PC-9 (cell line): ENCODE results near the gene PFKM. TPM values are rescaled to one million over a fixed set of nuclear protein-coding genes. Genes with fewer than 3 reads are reported as not detected.

Source experiments
- BruUV-seq: library from RNA; stranded (reverse); fragments of 400-500 nt; replicated peaks from 2 replicates; lab custom pipeline; 2021; lab: Mats Ljungman, UMichigan
- CTCF ChIA-PET: fragments of 300-600 bp; sonication (Branson Sonifier 250); formaldehyde crosslinking; loops from one replicate; lab custom pipeline; 2022; ENCODE audit warnings: antibody characterized with exemption; lab: Charles Lee
- POLR2A ChIA-PET: fragments of 300-600 bp; sonication (Branson Sonifier 250); formaldehyde crosslinking; loops from one replicate; lab custom pipeline; 2022; ENCODE audit warnings: antibody characterized with exemption; ENCODE audit not compliant: unreplicated experiment; lab: Charles Lee
- DNase-seq, 2 experiments: peaks; one replicate each; pipeline versions ENCODE4 v3.0.0 to v3.0.0-alpha.2; 2015 to 2022; ENCODE audit warnings: mixed read lengths in 1 of 2
- H2AFZ ChIP-seq: fragments of 200-600 bp; sonication (generic); 2 replicates; pipeline ENCODE4 v1.8.1; 2017; ENCODE audit warnings: antibody characterized with exemption
- H3F3A ChIP-seq: fragments of 200-600 bp; sonication (generic); 2 replicates; pipeline ENCODE4 v1.8.1; 2017; ENCODE audit warnings: antibody characterized with exemption, mild to moderate bottlenecking, low read depth; ENCODE audit not compliant: insufficient read depth
- H3K27ac ChIP-seq: fragments of 200-600 bp; sonication (generic); 2 replicates; pipeline ENCODE4 v1.6.1; 2016; ENCODE audit warnings: mixed run types
- H3K27me3 ChIP-seq: fragments of 200-600 bp; sonication (generic); 2 replicates; pipeline ENCODE4 v1.6.1; 2016; ENCODE audit warnings: low read depth, mixed run types; ENCODE audit not compliant: insufficient read depth
- H3K36me3 ChIP-seq: fragments of 200-600 bp; sonication (generic); 2 replicates; pipeline ENCODE4 v1.6.1; 2016; ENCODE audit warnings: low read depth, mixed run types
- H3K4me1 ChIP-seq: fragments of 200-600 bp; sonication (generic); replicated peaks from 2 replicates; pipeline ENCODE4 v1.6.1; 2016; ENCODE audit warnings: mixed run types; ENCODE audit not compliant: insufficient read depth
- H3K4me2 ChIP-seq: fragments of 200-600 bp; sonication (generic); 2 replicates; pipeline ENCODE4 v1.6.1; 2017; ENCODE audit warnings: mixed run types
- H3K4me3 ChIP-seq: fragments of 200-600 bp; sonication (generic); 2 replicates; pipeline ENCODE4 v1.6.1; 2016; ENCODE audit warnings: mixed run types
- H3K79me2 ChIP-seq: fragments of 200-600 bp; sonication (generic); 2 replicates; pipeline ENCODE4 v1.6.1; 2017; ENCODE audit warnings: low read depth, mixed run types
- H3K9me2 ChIP-seq: fragments of 200-600 bp; sonication (generic); 2 replicates; pipeline ENCODE4 v1.8.1; 2017; ENCODE audit warnings: mild to moderate bottlenecking; ENCODE audit not compliant: insufficient read depth
- H3K9me3 ChIP-seq: fragments of 200-600 bp; sonication (generic); 2 replicates; pipeline ENCODE4 v1.8.1; 2016; ENCODE audit warnings: low read depth; ENCODE audit not compliant: insufficient read depth
- H4K20me1 ChIP-seq: fragments of 200-600 bp; sonication (generic); 2 replicates; pipeline ENCODE4 v1.8.1; 2017; ENCODE audit not compliant: insufficient read depth
- EZH2 ChIP-seq: fragments of 200-600 bp; sonication (generic); IDR thresholded peaks from 2 replicates; pipeline ENCODE4 v1.8.0; 2017; ENCODE audit warnings: antibody characterized with exemption, low read depth
- intact Hi-C: fragments of 100-400 bp; cut with micrococcal nuclease; formaldehyde crosslinking; loops from one replicate; pipeline ENCODE4 v1.10.0; 2022; ENCODE audit not compliant: unreplicated experiment
- total RNA-seq: library from RNA; stranded (reverse); gene quantifications from 2 replicates; pipeline ENCODE4 v1.2.3, GENCODE V29; 2021
- TF ChIP-seq, protein P1 (sequence below): fragments of 200-600 bp; sonication (generic); conservative IDR thresholded peaks from 2 replicates; pipeline ENCODE4 v1.6.1; 2017; ENCODE audit warnings: mixed run types, antibody characterized with exemption, mild to moderate bottlenecking, moderate library complexity

Gene PFKM
- total RNA-seq, 1 experiment from 2014 or later: 63.2 TPM

DNA sequence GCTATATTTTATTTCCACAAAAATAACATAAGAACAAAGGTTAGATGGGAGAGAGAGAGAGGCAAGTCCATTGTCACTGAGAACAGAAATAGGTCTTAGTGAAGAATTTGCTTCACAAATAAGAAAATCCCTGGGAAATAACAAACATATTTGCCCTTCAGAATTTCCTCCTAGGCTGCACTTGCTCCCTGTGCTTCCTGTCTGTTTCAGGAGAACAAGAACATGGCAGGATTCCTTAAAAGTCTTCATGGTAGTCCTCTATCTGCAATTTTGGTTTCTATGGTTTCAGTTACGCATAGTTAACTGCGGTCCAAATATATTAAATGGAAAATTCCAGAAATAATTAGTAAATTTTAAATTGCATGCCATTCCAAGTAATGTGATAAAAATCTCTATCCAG, 47.4 kb upstream of the PFKM start:
- no peaks in the 10 kb centered on the region for H3K27me3 ChIP-seq
- no peak overlapping the region for H3K4me3 ChIP-seq
- H3K4me1 ChIP-seq: no peaks in the 10 kb centered on the region
- no peak for TF ChIP-seq EZH2
- TF ChIP-seq, protein P1, sequence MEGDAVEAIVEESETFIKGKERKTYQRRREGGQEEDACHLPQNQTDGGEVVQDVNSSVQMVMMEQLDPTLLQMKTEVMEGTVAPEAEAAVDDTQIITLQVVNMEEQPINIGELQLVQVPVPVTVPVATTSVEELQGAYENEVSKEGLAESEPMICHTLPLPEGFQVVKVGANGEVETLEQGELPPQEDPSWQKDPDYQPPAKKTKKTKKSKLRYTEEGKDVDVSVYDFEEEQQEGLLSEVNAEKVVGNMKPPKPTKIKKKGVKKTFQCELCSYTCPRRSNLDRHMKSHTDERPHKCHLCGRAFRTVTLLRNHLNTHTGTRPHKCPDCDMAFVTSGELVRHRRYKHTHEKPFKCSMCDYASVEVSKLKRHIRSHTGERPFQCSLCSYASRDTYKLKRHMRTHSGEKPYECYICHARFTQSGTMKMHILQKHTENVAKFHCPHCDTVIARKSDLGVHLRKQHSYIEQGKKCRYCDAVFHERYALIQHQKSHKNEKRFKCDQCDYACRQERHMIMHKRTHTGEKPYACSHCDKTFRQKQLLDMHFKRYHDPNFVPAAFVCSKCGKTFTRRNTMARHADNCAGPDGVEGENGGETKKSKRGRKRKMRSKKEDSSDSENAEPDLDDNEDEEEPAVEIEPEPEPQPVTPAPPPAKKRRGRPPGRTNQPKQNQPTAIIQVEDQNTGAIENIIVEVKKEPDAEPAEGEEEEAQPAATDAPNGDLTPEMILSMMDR: no peak
- H3K9me2 ChIP-seq: no peaks in the 10 kb centered on the region
- no peak for DNase-seq
- H3K79me2 ChIP-seq: no peaks in the 10 kb centered on the region
- peaks cover 29% of the 10 kb centered on the region for H3K36me3 ChIP-seq
- ChIA-PET CTCF (no interaction called here), POLR2A (no interaction called here)
- no peak overlapping the region for H3K4me2 ChIP-seq
- BruUV-seq: no TSS peak
- no peaks in the 10 kb centered on the region for H4K20me1 ChIP-seq
- H3F3A ChIP-seq: 0 out of 2 replicates have a peak, but pooled peaks cover 2% of the 10 kb centered on the region
- H2AFZ ChIP-seq: no peak overlapping the region
- intact Hi-C loops: no loop called here
- H3K27ac ChIP-seq: no peak overlapping the region
- H3K9me3 ChIP-seq: no peaks in the 10 kb centered on the region

DNA sequence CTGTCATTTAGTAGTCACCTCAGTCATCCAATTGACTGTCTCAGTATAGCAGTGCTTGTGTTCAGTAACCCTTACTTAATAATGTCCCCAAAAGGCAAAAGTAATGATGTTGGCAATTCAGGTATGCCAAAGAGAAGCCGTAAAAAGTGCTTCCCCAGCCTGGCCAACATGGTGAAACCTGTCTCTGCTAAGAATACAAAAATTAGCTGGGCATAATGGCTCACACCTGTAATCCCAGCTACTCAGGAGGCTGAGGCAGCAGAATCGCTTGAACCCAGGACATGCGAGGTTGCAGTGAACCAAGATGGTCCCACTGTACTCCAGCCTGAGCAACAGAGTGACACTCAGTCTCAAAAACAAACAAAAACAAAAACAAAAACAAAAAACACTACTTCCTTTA, 46.9 kb upstream of the PFKM start:
- CTCF ChIA-PET: no interaction called here
- Histone ChIP-seq H2AFZ (no peak overlapping the region), H3K27me3 (no peaks in the 10 kb centered on the region), H3K4me1 (no peaks in the 10 kb centered on the region), H4K20me1 (no peaks in the 10 kb centered on the region), H3K9me2 (no peaks in the 10 kb centered on the region), H3K27ac (no peak overlapping the region), H3K36me3 (peaks cover 33% of the 10 kb centered on the region), H3K79me2 (no peaks in the 10 kb centered on the region), H3K4me3 (no peak overlapping the region), H3K4me2 (no peak overlapping the region), H3F3A (0 out of 2 replicates have a peak, but pooled peaks cover 2% of the 10 kb centered on the region), H3K9me3 (no peaks in the 10 kb centered on the region)
- BruUV-seq: no TSS peak
- TF ChIP-seq, protein P1: no peak
- intact Hi-C loops: no loop called here
- POLR2A ChIA-PET: no interaction called here
- DNase-seq: no peak

DNA sequence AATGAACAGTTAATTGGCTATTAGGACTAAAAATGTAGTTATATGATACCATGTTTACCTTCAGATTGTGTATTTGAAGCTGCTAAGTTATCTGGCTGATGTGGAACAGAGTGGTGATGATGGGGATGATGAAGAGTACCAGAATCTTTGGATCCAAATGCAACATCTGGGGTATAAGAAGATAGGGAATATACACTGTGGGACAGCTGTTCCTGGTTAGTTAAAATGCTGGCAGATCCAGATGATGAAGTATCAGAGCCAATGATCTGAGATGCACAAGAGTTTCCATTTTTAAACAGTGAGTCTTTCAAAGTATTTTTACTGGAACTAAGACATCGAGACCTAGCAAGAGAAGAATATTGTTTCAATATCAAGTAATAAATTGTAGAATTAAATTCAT, 44.9 kb upstream of the PFKM start:
- H2AFZ ChIP-seq: no peak overlapping the region
- 0 out of 2 replicates have a peak, but pooled peaks cover 2% of the 10 kb centered on the region for H3F3A ChIP-seq
- H3K4me1 ChIP-seq: peaks cover 8% of the 10 kb centered on the region
- no peak overlapping the region for H3K4me3 ChIP-seq
- H3K9me2 ChIP-seq: no peaks in the 10 kb centered on the region
- ChIA-PET CTCF (no interaction called here), POLR2A (no interaction called here)
- no peak overlapping the region for H3K4me2 ChIP-seq
- peaks cover 6% of the 10 kb centered on the region; the same call in 1 of the 2 replicates for H3K9me3 ChIP-seq
- 0 out of 2 replicates have a peak, but pooled peaks cover 3% of the 10 kb centered on the region for H3K79me2 ChIP-seq
- DNase-seq: no peak
- no peaks in the 10 kb centered on the region for H4K20me1 ChIP-seq
- TF ChIP-seq, protein P1: no peak
- TF ChIP-seq EZH2: no peak
- BruUV-seq: no TSS peak
- H3K36me3 ChIP-seq: peaks cover 34% of the 10 kb centered on the region
- intact Hi-C loops: no loop called here
- no peak overlapping the region for H3K27ac ChIP-seq
- no peaks in the 10 kb centered on the region for H3K27me3 ChIP-seq
